Nephron (organoid): Measurements from ENCODE around the gene GPR83.
"Not testable (repeated sequence)": the region's sequence is repeated elsewhere in the genome, so short reads cannot be mapped to it uniquely, and the experiment has no call there.

Experiments
- H3K27ac Mint-ChIP-seq, 3 experiments: 2 replicates each; pipeline ENCODE4 v1.8.0; 2020; ENCODE audit warnings: mixed read lengths in 3 of 3, mild to moderate bottlenecking in 2 of 3, moderate library complexity in 1 of 3
- H3K27me3 Mint-ChIP-seq: 2 replicates; pipeline ENCODE4 v1.8.0; 2021; ENCODE audit warnings: low read depth, mild to moderate bottlenecking, moderate library complexity, mixed read lengths
- H3K36me3 Mint-ChIP-seq: 2 replicates; pipeline ENCODE4 v1.8.0; 2020; ENCODE audit warnings: low read depth, mixed read lengths
- H3K4me1 Mint-ChIP-seq: 2 replicates; pipeline ENCODE4 v1.8.0; 2020; ENCODE audit warnings: mixed read lengths
- H3K4me3 Mint-ChIP-seq, 3 experiments: 2 replicates each; pipeline ENCODE4 v1.8.0; 2020; ENCODE audit warnings: mild to moderate bottlenecking in 3 of 3, mixed read lengths in 3 of 3, moderate library complexity in 2 of 3
- H3K9me3 Mint-ChIP-seq: 2 replicates; pipeline ENCODE4 v1.8.0; 2020; ENCODE audit warnings: mixed read lengths
- TF ChIP-seq, protein P1 (sequence below), 3 experiments: fragments of 200-600 bp; sonication (generic); IDR thresholded peaks; one replicate each; pipeline ENCODE4 v1.5.0; 2021; ENCODE audit warnings: antibody characterized with exemption in 3 of 3; ENCODE audit not compliant: unreplicated experiment in 3 of 3

GPR83 gene

GRCh38 chr11:94396282-94396681, 4.9 kb downstream of the GPR83 start:
- Mint-ChIP-seq H3K27ac (no peak overlapping the region), H3K27me3 (peaks cover 41% of the 10 kb centered on the region), H3K4me3 (no peak overlapping the region), H3K9me3 (no peaks in the 10 kb centered on the region), H3K36me3 (no peaks in the 10 kb centered on the region), H3K4me1 (peaks cover 8% of the 10 kb centered on the region)
- TF ChIP-seq, protein P1, sequence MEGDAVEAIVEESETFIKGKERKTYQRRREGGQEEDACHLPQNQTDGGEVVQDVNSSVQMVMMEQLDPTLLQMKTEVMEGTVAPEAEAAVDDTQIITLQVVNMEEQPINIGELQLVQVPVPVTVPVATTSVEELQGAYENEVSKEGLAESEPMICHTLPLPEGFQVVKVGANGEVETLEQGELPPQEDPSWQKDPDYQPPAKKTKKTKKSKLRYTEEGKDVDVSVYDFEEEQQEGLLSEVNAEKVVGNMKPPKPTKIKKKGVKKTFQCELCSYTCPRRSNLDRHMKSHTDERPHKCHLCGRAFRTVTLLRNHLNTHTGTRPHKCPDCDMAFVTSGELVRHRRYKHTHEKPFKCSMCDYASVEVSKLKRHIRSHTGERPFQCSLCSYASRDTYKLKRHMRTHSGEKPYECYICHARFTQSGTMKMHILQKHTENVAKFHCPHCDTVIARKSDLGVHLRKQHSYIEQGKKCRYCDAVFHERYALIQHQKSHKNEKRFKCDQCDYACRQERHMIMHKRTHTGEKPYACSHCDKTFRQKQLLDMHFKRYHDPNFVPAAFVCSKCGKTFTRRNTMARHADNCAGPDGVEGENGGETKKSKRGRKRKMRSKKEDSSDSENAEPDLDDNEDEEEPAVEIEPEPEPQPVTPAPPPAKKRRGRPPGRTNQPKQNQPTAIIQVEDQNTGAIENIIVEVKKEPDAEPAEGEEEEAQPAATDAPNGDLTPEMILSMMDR (IDR thresholded peaks at IDR 0.05; ENCODE audit: unreplicated experiment in 3 of 3) = no peak

- not testable (repeated sequence) for H3K36me3 Mint-ChIP-seq, H3K27ac Mint-ChIP-seq, H3K27me3 Mint-ChIP-seq, H3K9me3 Mint-ChIP-seq, H3K4me3 Mint-ChIP-seq, H3K4me1 Mint-ChIP-seq
These were observed 9.3 kb downstream of the GPR83 start for GRCh38 chr11:94391937-94392336.

DNA sequence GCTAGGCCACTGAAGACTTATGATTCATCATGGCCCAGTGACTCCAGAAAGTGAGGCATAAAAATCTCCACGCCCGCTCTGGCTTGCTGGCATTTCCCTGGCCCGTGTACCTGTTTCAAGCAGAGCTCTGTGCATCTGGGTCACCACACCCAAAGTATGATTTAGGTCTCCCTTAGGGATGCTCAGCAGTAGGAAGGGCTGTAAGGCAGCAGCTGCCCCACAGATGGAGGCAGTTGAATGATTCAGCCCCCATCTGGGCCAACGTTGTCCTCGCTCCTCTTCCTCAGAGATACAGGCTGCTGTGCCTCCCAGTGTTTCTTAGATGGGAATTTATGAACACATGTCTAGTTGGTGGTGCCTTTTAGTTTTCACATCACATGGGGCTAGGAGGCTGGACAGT, 21.6 kb downstream of the GPR83 start:
- no peak overlapping the region for H3K27ac Mint-ChIP-seq
- no peak overlapping the region for H3K4me3 Mint-ChIP-seq
- H3K4me1 Mint-ChIP-seq = no peaks in the 10 kb centered on the region
- H3K27me3 Mint-ChIP-seq = peaks cover 8% of the 10 kb centered on the region
- peaks cover 4% of the 10 kb centered on the region for H3K9me3 Mint-ChIP-seq
- no peaks in the 10 kb centered on the region for H3K36me3 Mint-ChIP-seq
- TF ChIP-seq, protein P1 (IDR thresholded peaks at IDR 0.05; ENCODE audit: unreplicated experiment in 3 of 3) = no peak

- H3K4me3 Mint-ChIP-seq = no peak overlapping the region
- no peak overlapping the region for H3K27ac Mint-ChIP-seq
- peaks cover 15% of the 10 kb centered on the region for H3K9me3 Mint-ChIP-seq
- H3K4me1 Mint-ChIP-seq = no peaks in the 10 kb centered on the region
- H3K27me3 Mint-ChIP-seq = peaks cover 6% of the 10 kb centered on the region
- H3K36me3 Mint-ChIP-seq = no peaks in the 10 kb centered on the region
- TF ChIP-seq, protein P1 (IDR thresholded peaks at IDR 0.05; ENCODE audit: unreplicated experiment in 3 of 3) = no peak
These were observed 24.4 kb downstream of the GPR83 start for GRCh38 chr11:94376841-94377240.

- peaks cover 26% of the 10 kb centered on the region for H3K9me3 Mint-ChIP-seq
- H3K4me1 Mint-ChIP-seq = not testable (repeated sequence)
These were observed 30.6 kb downstream of the GPR83 start for GRCh38 chr11:94370576-94370975.

DNA sequence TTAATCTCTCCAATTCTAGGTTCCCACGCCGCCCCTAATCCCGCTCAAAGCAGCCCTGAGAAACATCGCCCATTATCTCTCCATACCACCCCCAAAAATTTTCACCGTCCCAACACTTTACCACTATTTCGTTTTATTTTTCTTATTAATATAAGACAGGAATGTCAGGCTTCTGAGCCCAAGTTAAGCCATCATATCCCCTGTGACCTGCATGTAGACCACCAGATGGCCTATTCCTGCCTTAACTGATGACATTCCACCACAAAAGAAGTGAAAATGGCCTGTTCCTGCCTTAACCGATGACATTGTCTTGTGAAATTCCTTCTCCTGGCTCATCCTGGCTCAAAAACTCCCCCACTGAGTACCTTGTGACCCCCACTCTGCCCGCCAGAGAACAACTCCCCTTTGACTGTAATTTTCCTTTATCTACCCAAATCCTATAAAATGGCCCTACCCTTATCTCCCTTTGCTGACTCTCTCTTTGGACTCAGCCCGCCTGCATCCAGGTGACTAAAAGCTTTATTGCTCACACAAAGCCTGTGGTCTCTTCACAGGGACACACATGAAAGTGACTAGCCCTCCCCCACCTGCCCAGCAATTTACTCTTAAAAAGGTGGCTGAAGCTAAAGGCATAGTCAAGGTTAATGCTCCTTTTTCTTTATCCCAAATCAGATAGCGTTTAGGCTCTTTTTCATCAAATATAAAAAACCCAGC, 50.2 kb downstream of the GPR83 start:
- not testable (repeated sequence) for H3K4me1 Mint-ChIP-seq, H3K27ac Mint-ChIP-seq, H3K36me3 Mint-ChIP-seq, H3K4me3 Mint-ChIP-seq, H3K9me3 Mint-ChIP-seq, H3K27me3 Mint-ChIP-seq

More at GRCh38 chr11:94370576-94370975, 30.6 kb downstream of the GPR83 start:
- not testable (repeated sequence) for H3K27ac Mint-ChIP-seq, H3K36me3 Mint-ChIP-seq, H3K4me3 Mint-ChIP-seq, H3K27me3 Mint-ChIP-seq

- not testable (repeated sequence) for H3K4me3 Mint-ChIP-seq, H3K4me1 Mint-ChIP-seq, H3K27ac Mint-ChIP-seq, H3K36me3 Mint-ChIP-seq, H3K27me3 Mint-ChIP-seq
- H3K9me3 Mint-ChIP-seq = peaks cover 12% of the 10 kb centered on the region
These were observed 54.9 kb downstream of the GPR83 start for GRCh38 chr11:94346311-94346710.

- Mint-ChIP-seq H3K27ac (no peak overlapping the region), H3K36me3 (no peaks in the 10 kb centered on the region), H3K27me3 (no peaks in the 10 kb centered on the region), H3K4me3 (no peak overlapping the region), H3K4me1 (no peaks in the 10 kb centered on the region), H3K9me3 (peaks cover 20% of the 10 kb centered on the region)
- TF ChIP-seq, protein P1 (IDR thresholded peaks at IDR 0.05; ENCODE audit: unreplicated experiment in 3 of 3) = no peak
These were observed 57.7 kb downstream of the GPR83 start for GRCh38 chr11:94343495-94343894.
